HL-60 (cell line): ENCODE data around the gene STK32B.

ENCODE experiments used
- CTCF ChIP-seq: IDR thresholded peaks from one replicate; pipeline ENCODE4 v1.5.1; 2011; ENCODE audit warnings: low read length, control low read depth, inconsistent platforms; ENCODE audit not compliant: insufficient read depth
- GABPA ChIP-seq: IDR thresholded peaks from 2 replicates; pipeline ENCODE4 v1.6.1; 2012; ENCODE audit warnings: low read depth
- POLR2AphosphoS5 ChIP-seq: IDR thresholded peaks from 2 replicates; pipeline ENCODE4 v1.6.1; 2012; ENCODE audit warnings: low read depth

- TF ChIP-seq CTCF (no peak), GABPA (no peak), POLR2AphosphoS5 (no peak)
These were observed 973 bp downstream of the STK32B start for GRCh38 chr4:5052204-5052702.
